A673 (cell line): ENCODE results near the gene HAUS1. TPM values are rescaled to one million over a fixed set of nuclear protein-coding genes. Genes with fewer than 3 reads are reported as not detected.
"Not testable (repeated sequence)": the region's sequence is repeated elsewhere in the genome, so short reads cannot be mapped to it uniquely, and the experiment has no call there.

ENCODE experiments used
- BruUV-seq: library from RNA; stranded (reverse); fragments of 400-500 nt; replicated peaks from 2 replicates; lab custom pipeline; 2021; lab: Mats Ljungman, UMichigan
- CTCF ChIA-PET: fragments of 300-600 bp; sonication (Branson Sonifier 250); formaldehyde crosslinking; loops from one replicate; lab custom pipeline; 2022; ENCODE audit warnings: antibody characterized with exemption; lab: Charles Lee
- POLR2A ChIA-PET: fragments of 300-600 bp; sonication (Branson Sonifier 250); formaldehyde crosslinking; loops from one replicate; lab custom pipeline; 2022; ENCODE audit warnings: antibody characterized with exemption; ENCODE audit not compliant: low non-redundant PET; lab: Charles Lee
- DNase-seq: peaks from one replicate; pipeline ENCODE4 v3.0.0-alpha.2; 2015; ENCODE audit warnings: low spot score
- H3K27ac ChIP-seq: fragments of 200-600 bp; sonication (generic); 2 replicates; pipeline ENCODE4 v1.5.1; 2016; ENCODE audit warnings: mixed run types, low read depth, mild to moderate bottlenecking, mixed read lengths, antibody characterized with exemption, low read length; ENCODE audit not compliant: poor library complexity, severe bottlenecking
- H3K27me3 ChIP-seq: fragments of 200-600 bp; sonication (generic); replicated peaks from 2 replicates; pipeline ENCODE4 v1.6.1; 2017; ENCODE audit warnings: mixed run types, low read depth, mild to moderate bottlenecking, mixed read lengths, antibody characterized with exemption, low read length; ENCODE audit not compliant: insufficient read depth, poor library complexity
- H3K36me3 ChIP-seq: fragments of 200-600 bp; sonication (generic); 2 replicates; pipeline ENCODE4 v1.6.1; 2016; ENCODE audit warnings: mixed run types, mild to moderate bottlenecking, mixed read lengths, antibody characterized with exemption, low read length; ENCODE audit not compliant: insufficient read depth, poor library complexity, severe bottlenecking
- H3K4me1 ChIP-seq: fragments of 200-600 bp; sonication (generic); 2 replicates; pipeline ENCODE4 v1.6.1; 2017; ENCODE audit warnings: mixed run types, mild to moderate bottlenecking, mixed read lengths, antibody characterized with exemption, low read length; ENCODE audit not compliant: insufficient read depth, poor library complexity, severe bottlenecking
- H3K4me3 ChIP-seq: fragments of 200-600 bp; sonication (generic); 2 replicates; pipeline ENCODE4 v1.5.1; 2016; ENCODE audit warnings: low read depth, mixed run types, mild to moderate bottlenecking, mixed read lengths, low read length; ENCODE audit not compliant: poor library complexity, severe bottlenecking
- H3K9me3 ChIP-seq: fragments of 200-600 bp; sonication (generic); 2 replicates; pipeline ENCODE4 v1.6.1; 2016; ENCODE audit warnings: mixed run types, low read depth, mild to moderate bottlenecking, mixed read lengths, antibody characterized with exemption, low read length; ENCODE audit not compliant: poor library complexity, severe bottlenecking
- CTCF ChIP-seq: fragments of 300-800, 200-600 bp; sonication (generic); conservative IDR thresholded peaks from 2 replicates; pipeline ENCODE4 v1.5.1; 2017; ENCODE audit warnings: low read depth, mild to moderate bottlenecking, antibody characterized with exemption, low read length, moderate library complexity, mixed read lengths
- EZH2 ChIP-seq: fragments of 200-600 bp; sonication (generic); IDR thresholded peaks from 2 replicates; pipeline ENCODE4 v1.6.1; 2017; ENCODE audit warnings: borderline replicate concordance, low read depth, mild to moderate bottlenecking, mixed read lengths, antibody characterized with exemption, low read length; ENCODE audit not compliant: poor library complexity, severe bottlenecking
- intact Hi-C: fragments of 100-400 bp; cut with micrococcal nuclease; formaldehyde crosslinking; loops from one replicate; pipeline ENCODE4 v1.10.0; 2022; ENCODE audit not compliant: unreplicated experiment
- total RNA-seq: library from RNA; stranded (reverse); gene quantifications from 2 replicates; pipeline ENCODE4 v1.2.3, GENCODE V29; 2021

Gene HAUS1
- total RNA-seq, 1 experiment from 2014 or later = 76.9 TPM

DNA sequence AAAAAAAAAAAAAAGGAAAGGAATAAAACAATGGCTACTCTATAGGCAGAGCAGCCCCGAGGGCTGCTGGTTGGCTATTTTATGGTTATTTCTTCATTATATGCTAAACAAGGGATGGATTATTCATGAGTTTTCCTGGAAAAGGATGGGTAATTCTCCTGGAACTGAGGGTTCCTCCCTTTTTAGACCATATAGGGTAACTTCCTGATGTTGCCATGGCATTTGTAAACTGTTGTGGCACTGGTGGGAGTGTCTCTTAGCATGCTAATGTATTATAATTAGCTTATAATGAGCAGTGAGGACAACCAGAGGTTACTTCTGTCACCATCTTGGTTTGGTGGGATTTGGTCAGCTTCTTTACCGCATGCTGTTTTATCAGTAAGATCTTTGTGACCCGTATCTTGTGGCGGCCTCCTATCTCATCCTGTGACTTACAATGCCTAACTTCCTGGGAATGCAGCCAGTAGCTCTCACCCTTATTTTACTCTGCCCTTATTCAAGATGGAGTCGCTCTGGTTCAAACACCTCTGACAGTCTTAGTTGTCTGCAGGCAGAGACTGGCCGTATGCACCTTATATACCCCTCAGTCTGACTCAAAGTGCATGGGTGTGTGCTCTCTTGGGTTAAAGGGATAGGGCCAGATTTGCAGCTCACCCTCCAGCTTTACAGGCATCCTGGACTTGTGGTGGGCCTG is 57.7 kb downstream of the HAUS1 start:
- Histone ChIP-seq H3K36me3 (no peaks in the 10 kb centered on the region), H3K4me1 (no peaks in the 10 kb centered on the region), H3K4me3 (no peak overlapping the region), H3K9me3 (no peaks in the 10 kb centered on the region), H3K27ac (no peak overlapping the region), H3K27me3 (no peaks in the 10 kb centered on the region)
- TF ChIP-seq CTCF (no peak), EZH2 (no peak)
- intact Hi-C loops = no loop called here
- ChIA-PET CTCF (interaction anchor here (2.0 kb wide), 1 partner anchor 11 kb away, joined by 10 read pairs; a partner anchor contains a TSS), POLR2A (no interaction called here)
- BruUV-seq = no TSS peak
- no peak for DNase-seq

GRCh38 chr18:46163091-46163490 is 58.9 kb downstream of the HAUS1 start:
- BruUV-seq = no TSS peak
- DNase-seq = no peak
- H3K4me1 ChIP-seq = no peaks in the 10 kb centered on the region
- H3K4me3 ChIP-seq = no peak overlapping the region
- no peaks in the 10 kb centered on the region for H3K36me3 ChIP-seq
- no peaks in the 10 kb centered on the region for H3K27me3 ChIP-seq
- H3K27ac ChIP-seq = no peak overlapping the region
- ChIA-PET CTCF (interaction anchor here (2.0 kb wide), 1 partner anchor 10 kb away, joined by 10 read pairs; a partner anchor contains a TSS), POLR2A (no interaction called here)
- intact Hi-C loops = no loop called here
- no peaks in the 10 kb centered on the region for H3K9me3 ChIP-seq
- no peak for TF ChIP-seq EZH2

- H3K27me3 ChIP-seq = no peaks in the 10 kb centered on the region
- no peak for TF ChIP-seq EZH2
- no peak for TF ChIP-seq CTCF
- H3K4me3 ChIP-seq = no peak overlapping the region
- H3K36me3 ChIP-seq = no peaks in the 10 kb centered on the region
- no peaks in the 10 kb centered on the region for H3K4me1 ChIP-seq
- ChIA-PET POLR2A (no interaction called here), CTCF (no interaction called here)
- no peak for DNase-seq
- no peak overlapping the region for H3K27ac ChIP-seq
- no TSS peak for BruUV-seq
- intact Hi-C loops = no loop called here
- H3K9me3 ChIP-seq = no peaks in the 10 kb centered on the region
These were observed 59.8 kb downstream of the HAUS1 start for GRCh38 chr18:46163941-46164499.

DNA sequence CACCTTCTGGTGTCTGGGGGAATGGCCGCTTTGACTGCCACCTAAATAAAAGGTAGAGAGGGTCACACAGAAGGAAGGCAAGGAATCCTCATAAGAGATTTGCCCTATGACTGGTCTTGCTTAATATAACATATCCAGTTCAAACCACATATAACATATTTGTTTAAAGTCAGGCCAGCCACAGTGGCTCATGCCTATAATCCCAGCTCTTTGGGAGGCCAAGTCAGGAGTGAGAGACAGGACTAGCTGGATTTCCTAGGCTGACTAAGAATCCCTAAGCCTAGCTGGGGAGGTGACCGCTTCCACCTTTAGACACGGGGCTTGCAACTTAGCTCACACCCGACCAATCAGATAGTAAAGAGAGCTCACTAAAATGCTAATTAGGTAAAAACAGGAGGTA is 60.3 kb downstream of the HAUS1 start:
- intact Hi-C loops, DNase-seq, H3K9me3 ChIP-seq, H3K4me3 ChIP-seq, POLR2A ChIA-PET, H3K27me3 ChIP-seq, H3K36me3 ChIP-seq, H3K27ac ChIP-seq, CTCF ChIA-PET, H3K4me1 ChIP-seq, BruUV-seq: not testable (repeated sequence)
